HCT116 (cell line): ENCODE measurements around the gene DOK6. TPM values are rescaled to one million over a fixed set of nuclear protein-coding genes. Genes with fewer than 3 reads are reported as not detected.

Source experiments
- ATAC-seq: fragments of 200-7000 bp; cut with Tn5 transposase; 2 replicates; pipeline ENCODE4 v1.9.1; 2020; ENCODE audit warnings: mild to moderate bottlenecking, moderate library complexity
- BruUV-seq: library from RNA; stranded (reverse); fragments of 400-500 nt; replicated peaks from 2 replicates; lab custom pipeline; 2021; lab: Mats Ljungman, UMichigan
- CTCF ChIA-PET: fragments of 300-600 bp; sonication (Branson Sonifier 250); formaldehyde crosslinking; loops from one replicate; lab custom pipeline; 2021; ENCODE audit warnings: antibody characterized with exemption; lab: Charles Lee
- POLR2A ChIA-PET: fragments of 300-600, 350-600 bp; sonication (Branson Sonifier 250); formaldehyde crosslinking; loops from one replicate; lab custom pipeline; 2021; ENCODE audit warnings: antibody characterized with exemption; lab: Charles Lee
- RAD21 ChIA-PET, 2 experiments: fragments of 300-600 bp; sonication (Branson Sonifier 250); formaldehyde crosslinking; loops; one replicate each; lab custom pipeline; 2023; ENCODE audit warnings: low total read pairs in 2 of 2; ENCODE audit not compliant: uncharacterized antibody in 2 of 2, unreplicated experiment in 2 of 2, low non-redundant PET in 1 of 2; lab: Charles Lee
- DNase-seq: peaks from one replicate; pipeline ENCODE4 v3.0.0-alpha.2; 2010; ENCODE audit warnings: low read depth, low spot score
- H2AFZ ChIP-seq: fragments of 200-600 bp; shearing (Covaris generic), sonication (generic); 2 replicates; pipeline ENCODE4 v1.6.1; 2017; ENCODE audit warnings: low read depth, mixed run types, mixed read lengths, antibody characterized with exemption, low read length; ENCODE audit not compliant: poor library complexity, severe bottlenecking
- H3K27ac ChIP-seq: 2 replicates; pipeline ENCODE4 v1.5.1; 2012; ENCODE audit warnings: low read depth, low read length
- H3K27me3 ChIP-seq: fragments of 200-600 bp; sonication (generic); 2 replicates; pipeline ENCODE4 v1.6.1; 2016; ENCODE audit warnings: mixed run types, low read length, mixed read lengths; ENCODE audit not compliant: insufficient read depth
- H3K36me3 ChIP-seq, 2 experiments: fragments of 200-500 bp in 1 of 2; fragments of 200-600 bp in 1 of 2; sonication (Bioruptor generic) in 1 of 2; sonication (generic) in 1 of 2; 2 replicates each; pipeline versions ENCODE4 v1.5.1 to v1.6.1; 2014 to 2016; ENCODE audit warnings: low read length in 2 of 2, inconsistent platforms in 1 of 2, mixed read lengths in 1 of 2, mixed run types in 1 of 2; ENCODE audit not compliant: insufficient read depth in 2 of 2, control insufficient read depth in 1 of 2
- H3K4me1 ChIP-seq, 2 experiments: fragments of 200-600 bp in 1 of 2; sonication (generic) in 1 of 2; 2 replicates each; pipeline versions ENCODE4 v1.5.1 to v1.6.1; 2012 to 2017; ENCODE audit warnings: low read length in 2 of 2, inconsistent platforms in 1 of 2, mild to moderate bottlenecking in 1 of 2, mixed read lengths in 1 of 2, mixed run types in 1 of 2, moderate library complexity in 1 of 2; ENCODE audit not compliant: insufficient read depth in 2 of 2, control insufficient read depth in 1 of 2
- H3K4me2 ChIP-seq: fragments of 200-600 bp; sonication (generic); 2 replicates; pipeline ENCODE4 v1.6.1; 2017; ENCODE audit warnings: mixed run types, low read length, mixed read lengths
- H3K4me3 ChIP-seq, 2 experiments: fragments of 200-600 bp in 1 of 2; sonication (generic) in 1 of 2; replicated peaks in 1 of 2; 2 replicates each; pipeline ENCODE4 v1.5.1; 2011 to 2016; ENCODE audit warnings: low read length in 2 of 2, control low read depth in 1 of 2, low read depth in 1 of 2, mild to moderate bottlenecking in 1 of 2, mixed read lengths in 1 of 2, mixed run types in 1 of 2
- H3K79me2 ChIP-seq: fragments of 200-600 bp; sonication (generic); 2 replicates; pipeline ENCODE4 v1.6.1; 2017; ENCODE audit warnings: mild to moderate bottlenecking, mixed run types, low read length, moderate library complexity, mixed read lengths; ENCODE audit not compliant: insufficient read depth
- H3K9ac ChIP-seq: fragments of 200-600 bp; sonication (generic); 2 replicates; pipeline ENCODE4 v1.6.1; 2016; ENCODE audit warnings: low read length, mixed read lengths
- H3K9me2 ChIP-seq: fragments of 200-600 bp; sonication (generic), shearing (Covaris generic); 2 replicates; pipeline ENCODE4 v1.6.1; 2017; ENCODE audit warnings: mixed run types, mild to moderate bottlenecking, moderate library complexity; ENCODE audit not compliant: insufficient read depth
- H3K9me3 ChIP-seq, 2 experiments: fragments of 200-500 bp in 1 of 2; fragments of 200-600 bp in 1 of 2; sonication (Bioruptor generic) in 1 of 2; sonication (generic) in 1 of 2; 2 replicates each; pipeline ENCODE4 v1.6.1; 2014 to 2017; ENCODE audit warnings: low read length in 2 of 2, mixed read lengths in 2 of 2, inconsistent platforms in 1 of 2, low read depth in 1 of 2, mild to moderate bottlenecking in 1 of 2, mixed run types in 1 of 2, moderate library complexity in 1 of 2; ENCODE audit not compliant: control insufficient read depth in 1 of 2, insufficient read depth in 1 of 2
- H4K20me1 ChIP-seq: fragments of 200-600 bp; sonication (generic), shearing (Covaris generic); 2 replicates; pipeline ENCODE4 v1.6.1; 2017; ENCODE audit warnings: mixed run types, mild to moderate bottlenecking, moderate library complexity; ENCODE audit not compliant: insufficient read depth
- CBX3 ChIP-seq: IDR thresholded peaks from 2 replicates; pipeline ENCODE4 v1.6.1; 2012; ENCODE audit warnings: low read depth
- CEBPB ChIP-seq: IDR thresholded peaks from 2 replicates; pipeline ENCODE4 v1.6.1; 2012; ENCODE audit warnings: low read depth
- ELF1 ChIP-seq: IDR thresholded peaks from 2 replicates; pipeline ENCODE4 v1.6.1; 2012; ENCODE audit warnings: low read depth, borderline replicate concordance
- EZH2 ChIP-seq: fragments of 200-600 bp; sonication (generic); IDR thresholded peaks from 2 replicates; pipeline ENCODE4 v1.6.1; 2017; ENCODE audit warnings: antibody characterized with exemption, mixed run types
- EZH2phosphoT487 ChIP-seq: fragments of 200-600 bp; IDR thresholded peaks from 2 replicates; pipeline ENCODE4 v1.6.1; 2018; ENCODE audit warnings: antibody characterized with exemption, borderline replicate concordance
- FOSL1 ChIP-seq: IDR thresholded peaks from 2 replicates; pipeline ENCODE4 v1.6.1; 2012; ENCODE audit warnings: low read depth
- JUND ChIP-seq: IDR thresholded peaks from 2 replicates; pipeline ENCODE4 v1.6.1; 2012
- POLR2A ChIP-seq: IDR thresholded peaks from 2 replicates; pipeline ENCODE4 v1.7.0; 2011; ENCODE audit warnings: borderline replicate concordance; ENCODE audit not compliant: insufficient read depth, insufficient read length; ENCODE audit errors: extremely low read depth
- SIN3A ChIP-seq: IDR thresholded peaks from 2 replicates; pipeline ENCODE4 v1.6.1; 2012; ENCODE audit warnings: low read depth
- SP1 ChIP-seq: IDR thresholded peaks from 2 replicates; pipeline ENCODE4 v1.6.1; 2012; ENCODE audit warnings: low read depth
- SRF ChIP-seq: IDR thresholded peaks from 2 replicates; pipeline ENCODE4 v1.6.1; 2012; ENCODE audit warnings: low read depth
- TCF7L2 ChIP-seq: IDR thresholded peaks from 2 replicates; pipeline ENCODE4 v1.7.0; 2011; ENCODE audit warnings: borderline replicate concordance, inconsistent platforms; ENCODE audit not compliant: insufficient read depth, insufficient read length; ENCODE audit errors: extremely low read depth
- YY1 ChIP-seq: IDR thresholded peaks from 2 replicates; pipeline ENCODE4 v1.6.1; 2011; ENCODE audit warnings: low read length, low read depth, moderate library complexity, mild to moderate bottlenecking; ENCODE audit not compliant: insufficient replicate concordance; ENCODE audit errors: extremely low read depth
- ZFX ChIP-seq: fragments of 450-650 bp; IDR thresholded peaks from 2 replicates; pipeline ENCODE4 v1.6.1; 2017
- ZNF274 ChIP-seq: fragments of 200-500 bp; sonication (Bioruptor generic); IDR thresholded peaks from 2 replicates; pipeline ENCODE4 v1.6.1; 2014; ENCODE audit warnings: mild to moderate bottlenecking, low read depth, low read length, inconsistent platforms
- intact Hi-C: fragments of 100-400 bp; cut with micrococcal nuclease; formaldehyde crosslinking; loops from 2 replicates; pipeline ENCODE4 v1.10.0; 2022
- total RNA-seq: library from RNA; stranded (reverse); gene quantifications from one replicate; pipeline ENCODE4 v1.2.1, GENCODE V29; 2021; ENCODE audit not compliant: unreplicated experiment
- TF ChIP-seq, protein P1 (sequence below): IDR thresholded peaks from 2 replicates; pipeline ENCODE4 v1.6.1; 2012; ENCODE audit warnings: low read depth
- TF ChIP-seq, protein P2 (sequence below), 3 experiments: fragments of 200-600 bp in 1 of 3; sonication (generic) in 1 of 3; IDR thresholded peaks in 2 of 3; conservative IDR thresholded peaks in 1 of 3; 2 replicates each; pipeline ENCODE4 v1.5.1; 2012 to 2017; ENCODE audit warnings: low read depth in 2 of 3, low read length in 2 of 3, antibody characterized with exemption in 1 of 3, borderline replicate concordance in 1 of 3, control low read depth in 1 of 3, mild to moderate bottlenecking in 1 of 3, mixed read lengths in 1 of 3, mixed run types in 1 of 3, moderate library complexity in 1 of 3; ENCODE audit not compliant: insufficient read depth in 1 of 3
- TF ChIP-seq, protein P3 (sequence below): IDR thresholded peaks from 2 replicates; pipeline ENCODE4 v1.6.1; 2012
- TF ChIP-seq, protein P4 (sequence below): IDR thresholded peaks from 2 replicates; pipeline ENCODE4 v1.6.1; 2011; ENCODE audit warnings: mild to moderate bottlenecking, low read length, moderate library complexity; ENCODE audit not compliant: insufficient replicate concordance; ENCODE audit errors: extremely low read depth

Gene DOK6
- total RNA-seq, 1 experiment from 2014 or later, result not detected

DNA sequence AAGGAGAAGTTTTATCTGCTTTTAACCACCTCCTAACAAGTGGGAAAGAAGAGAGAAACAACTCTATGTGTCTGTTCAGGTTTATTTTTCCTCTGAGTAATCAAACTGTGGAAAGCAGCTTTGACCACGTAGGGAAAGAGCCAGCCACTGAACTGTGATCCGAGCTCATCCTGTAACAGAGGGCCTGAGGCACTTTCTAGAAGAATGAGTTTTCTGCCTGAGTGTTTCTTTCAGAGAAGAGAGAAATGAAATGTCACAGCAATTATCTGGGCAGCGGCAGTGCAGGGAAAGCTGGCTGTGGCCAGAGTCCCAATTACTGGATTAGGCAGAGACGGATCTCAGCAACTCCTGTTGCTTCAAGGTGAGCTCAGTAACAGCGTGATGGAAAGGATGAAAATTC lies 395.1 kb downstream of the DOK6 start:
- Histone ChIP-seq H3K4me3 (no peak overlapping the region), H3K9ac (no peak overlapping the region), H3K27ac (no peak overlapping the region), H3K9me3 (no peaks in the 10 kb centered on the region), H3K79me2 (no peaks in the 10 kb centered on the region), H3K36me3 (no peaks in the 10 kb centered on the region), H3K27me3 (no peaks in the 10 kb centered on the region), H3K4me1 (no peaks in the 10 kb centered on the region), H4K20me1 (no peaks in the 10 kb centered on the region), H3K4me2 (no peak overlapping the region), H2AFZ (no peak overlapping the region), H3K9me2 (no peaks in the 10 kb centered on the region)
- CTCF ChIA-PET, result no interaction called here
- intact Hi-C loops, result no loop called here
- DNase-seq (no peak), ATAC-seq (no peak)
- TF ChIP-seq CEBPB (no peak), ZFX (no peak), ELF1 (no peak), POLR2A (no peak), SRF (no peak), EZH2 (no peak), CBX3 (no peak), SP1 (no peak), SIN3A (no peak), YY1 (no peak), EZH2phosphoT487 (no peak), JUND (no peak), FOSL1 (no peak), TCF7L2 (no peak), ZNF274 (no peak)
- TF ChIP-seq, protein P1, sequence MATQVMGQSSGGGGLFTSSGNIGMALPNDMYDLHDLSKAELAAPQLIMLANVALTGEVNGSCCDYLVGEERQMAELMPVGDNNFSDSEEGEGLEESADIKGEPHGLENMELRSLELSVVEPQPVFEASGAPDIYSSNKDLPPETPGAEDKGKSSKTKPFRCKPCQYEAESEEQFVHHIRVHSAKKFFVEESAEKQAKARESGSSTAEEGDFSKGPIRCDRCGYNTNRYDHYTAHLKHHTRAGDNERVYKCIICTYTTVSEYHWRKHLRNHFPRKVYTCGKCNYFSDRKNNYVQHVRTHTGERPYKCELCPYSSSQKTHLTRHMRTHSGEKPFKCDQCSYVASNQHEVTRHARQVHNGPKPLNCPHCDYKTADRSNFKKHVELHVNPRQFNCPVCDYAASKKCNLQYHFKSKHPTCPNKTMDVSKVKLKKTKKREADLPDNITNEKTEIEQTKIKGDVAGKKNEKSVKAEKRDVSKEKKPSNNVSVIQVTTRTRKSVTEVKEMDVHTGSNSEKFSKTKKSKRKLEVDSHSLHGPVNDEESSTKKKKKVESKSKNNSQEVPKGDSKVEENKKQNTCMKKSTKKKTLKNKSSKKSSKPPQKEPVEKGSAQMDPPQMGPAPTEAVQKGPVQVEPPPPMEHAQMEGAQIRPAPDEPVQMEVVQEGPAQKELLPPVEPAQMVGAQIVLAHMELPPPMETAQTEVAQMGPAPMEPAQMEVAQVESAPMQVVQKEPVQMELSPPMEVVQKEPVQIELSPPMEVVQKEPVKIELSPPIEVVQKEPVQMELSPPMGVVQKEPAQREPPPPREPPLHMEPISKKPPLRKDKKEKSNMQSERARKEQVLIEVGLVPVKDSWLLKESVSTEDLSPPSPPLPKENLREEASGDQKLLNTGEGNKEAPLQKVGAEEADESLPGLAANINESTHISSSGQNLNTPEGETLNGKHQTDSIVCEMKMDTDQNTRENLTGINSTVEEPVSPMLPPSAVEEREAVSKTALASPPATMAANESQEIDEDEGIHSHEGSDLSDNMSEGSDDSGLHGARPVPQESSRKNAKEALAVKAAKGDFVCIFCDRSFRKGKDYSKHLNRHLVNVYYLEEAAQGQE, result no peak
- TF ChIP-seq, protein P2, sequence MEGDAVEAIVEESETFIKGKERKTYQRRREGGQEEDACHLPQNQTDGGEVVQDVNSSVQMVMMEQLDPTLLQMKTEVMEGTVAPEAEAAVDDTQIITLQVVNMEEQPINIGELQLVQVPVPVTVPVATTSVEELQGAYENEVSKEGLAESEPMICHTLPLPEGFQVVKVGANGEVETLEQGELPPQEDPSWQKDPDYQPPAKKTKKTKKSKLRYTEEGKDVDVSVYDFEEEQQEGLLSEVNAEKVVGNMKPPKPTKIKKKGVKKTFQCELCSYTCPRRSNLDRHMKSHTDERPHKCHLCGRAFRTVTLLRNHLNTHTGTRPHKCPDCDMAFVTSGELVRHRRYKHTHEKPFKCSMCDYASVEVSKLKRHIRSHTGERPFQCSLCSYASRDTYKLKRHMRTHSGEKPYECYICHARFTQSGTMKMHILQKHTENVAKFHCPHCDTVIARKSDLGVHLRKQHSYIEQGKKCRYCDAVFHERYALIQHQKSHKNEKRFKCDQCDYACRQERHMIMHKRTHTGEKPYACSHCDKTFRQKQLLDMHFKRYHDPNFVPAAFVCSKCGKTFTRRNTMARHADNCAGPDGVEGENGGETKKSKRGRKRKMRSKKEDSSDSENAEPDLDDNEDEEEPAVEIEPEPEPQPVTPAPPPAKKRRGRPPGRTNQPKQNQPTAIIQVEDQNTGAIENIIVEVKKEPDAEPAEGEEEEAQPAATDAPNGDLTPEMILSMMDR (IDR thresholded peaks at IDR 0.05 in 2 of 3, conservative IDR thresholded peaks at IDR 0.05 in 1 of 3; ENCODE audit: borderline replicate concordance in 1 of 3, insufficient read depth in 1 of 3, low read depth in 2 of 3, low read length in 2 of 3), result no peak
- TF ChIP-seq, protein P3, sequence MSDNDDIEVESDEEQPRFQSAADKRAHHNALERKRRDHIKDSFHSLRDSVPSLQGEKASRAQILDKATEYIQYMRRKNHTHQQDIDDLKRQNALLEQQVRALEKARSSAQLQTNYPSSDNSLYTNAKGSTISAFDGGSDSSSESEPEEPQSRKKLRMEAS, result no peak
- TF ChIP-seq, protein P4, sequence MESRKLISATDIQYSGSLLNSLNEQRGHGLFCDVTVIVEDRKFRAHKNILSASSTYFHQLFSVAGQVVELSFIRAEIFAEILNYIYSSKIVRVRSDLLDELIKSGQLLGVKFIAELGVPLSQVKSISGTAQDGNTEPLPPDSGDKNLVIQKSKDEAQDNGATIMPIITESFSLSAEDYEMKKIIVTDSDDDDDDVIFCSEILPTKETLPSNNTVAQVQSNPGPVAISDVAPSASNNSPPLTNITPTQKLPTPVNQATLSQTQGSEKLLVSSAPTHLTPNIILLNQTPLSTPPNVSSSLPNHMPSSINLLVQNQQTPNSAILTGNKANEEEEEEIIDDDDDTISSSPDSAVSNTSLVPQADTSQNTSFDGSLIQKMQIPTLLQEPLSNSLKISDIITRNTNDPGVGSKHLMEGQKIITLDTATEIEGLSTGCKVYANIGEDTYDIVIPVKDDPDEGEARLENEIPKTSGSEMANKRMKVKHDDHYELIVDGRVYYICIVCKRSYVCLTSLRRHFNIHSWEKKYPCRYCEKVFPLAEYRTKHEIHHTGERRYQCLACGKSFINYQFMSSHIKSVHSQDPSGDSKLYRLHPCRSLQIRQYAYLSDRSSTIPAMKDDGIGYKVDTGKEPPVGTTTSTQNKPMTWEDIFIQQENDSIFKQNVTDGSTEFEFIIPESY, result no peak
- no TSS peak for BruUV-seq
- RAD21 ChIA-PET, result no interaction called here
- POLR2A ChIA-PET, result no interaction called here
